Astrocyte (in vitro differentiated cells and primary cell): ENCODE measurements around the gene DGKB.

Experiments used
- CTCF ChIP-seq: IDR thresholded peaks from 2 replicates; pipeline ENCODE4 v1.5.1; 2011; ENCODE audit warnings: low read depth, mild to moderate bottlenecking, inconsistent platforms, low read length, moderate library complexity; ENCODE audit not compliant: insufficient read depth
- EZH2 ChIP-seq: IDR thresholded peaks from 2 replicates; pipeline ENCODE4 v1.6.1; 2012; ENCODE audit warnings: mild to moderate bottlenecking, low read length, inconsistent platforms; ENCODE audit not compliant: insufficient read depth

GRCh38 chr7:14835384-14835783, 67.2 kb downstream of the DGKB start:
- TF ChIP-seq EZH2 = no peak
- no peak for TF ChIP-seq CTCF
